A673 (cell line): ENCODE data around the gene B4GALNT1. TPM values are rescaled to one million over a fixed set of nuclear protein-coding genes. Genes with fewer than 3 reads are reported as not detected.

Source experiments
- BruUV-seq: library from RNA; stranded (reverse); fragments of 400-500 nt; replicated peaks from 2 replicates; lab custom pipeline; 2021; lab: Mats Ljungman, UMichigan
- CTCF ChIA-PET: fragments of 300-600 bp; sonication (Branson Sonifier 250); formaldehyde crosslinking; loops from one replicate; lab custom pipeline; 2022; ENCODE audit warnings: antibody characterized with exemption; lab: Charles Lee
- POLR2A ChIA-PET: fragments of 300-600 bp; sonication (Branson Sonifier 250); formaldehyde crosslinking; loops from one replicate; lab custom pipeline; 2022; ENCODE audit warnings: antibody characterized with exemption; ENCODE audit not compliant: low non-redundant PET; lab: Charles Lee
- DNase-seq: peaks from one replicate; pipeline ENCODE4 v3.0.0-alpha.2; 2015; ENCODE audit warnings: low spot score
- H3K27ac ChIP-seq: fragments of 200-600 bp; sonication (generic); 2 replicates; pipeline ENCODE4 v1.5.1; 2016; ENCODE audit warnings: mixed run types, low read depth, mild to moderate bottlenecking, mixed read lengths, antibody characterized with exemption, low read length; ENCODE audit not compliant: poor library complexity, severe bottlenecking
- H3K27me3 ChIP-seq: fragments of 200-600 bp; sonication (generic); replicated peaks from 2 replicates; pipeline ENCODE4 v1.6.1; 2017; ENCODE audit warnings: mixed run types, low read depth, mild to moderate bottlenecking, mixed read lengths, antibody characterized with exemption, low read length; ENCODE audit not compliant: insufficient read depth, poor library complexity
- H3K36me3 ChIP-seq: fragments of 200-600 bp; sonication (generic); 2 replicates; pipeline ENCODE4 v1.6.1; 2016; ENCODE audit warnings: mixed run types, mild to moderate bottlenecking, mixed read lengths, antibody characterized with exemption, low read length; ENCODE audit not compliant: insufficient read depth, poor library complexity, severe bottlenecking
- H3K4me1 ChIP-seq: fragments of 200-600 bp; sonication (generic); 2 replicates; pipeline ENCODE4 v1.6.1; 2017; ENCODE audit warnings: mixed run types, mild to moderate bottlenecking, mixed read lengths, antibody characterized with exemption, low read length; ENCODE audit not compliant: insufficient read depth, poor library complexity, severe bottlenecking
- H3K4me3 ChIP-seq: fragments of 200-600 bp; sonication (generic); 2 replicates; pipeline ENCODE4 v1.5.1; 2016; ENCODE audit warnings: low read depth, mixed run types, mild to moderate bottlenecking, mixed read lengths, low read length; ENCODE audit not compliant: poor library complexity, severe bottlenecking
- H3K9me3 ChIP-seq: fragments of 200-600 bp; sonication (generic); 2 replicates; pipeline ENCODE4 v1.6.1; 2016; ENCODE audit warnings: mixed run types, low read depth, mild to moderate bottlenecking, mixed read lengths, antibody characterized with exemption, low read length; ENCODE audit not compliant: poor library complexity, severe bottlenecking
- CTCF ChIP-seq: fragments of 300-800, 200-600 bp; sonication (generic); conservative IDR thresholded peaks from 2 replicates; pipeline ENCODE4 v1.5.1; 2017; ENCODE audit warnings: low read depth, mild to moderate bottlenecking, antibody characterized with exemption, low read length, moderate library complexity, mixed read lengths
- EZH2 ChIP-seq: fragments of 200-600 bp; sonication (generic); IDR thresholded peaks from 2 replicates; pipeline ENCODE4 v1.6.1; 2017; ENCODE audit warnings: borderline replicate concordance, low read depth, mild to moderate bottlenecking, mixed read lengths, antibody characterized with exemption, low read length; ENCODE audit not compliant: poor library complexity, severe bottlenecking
- intact Hi-C: fragments of 100-400 bp; cut with micrococcal nuclease; formaldehyde crosslinking; loops from one replicate; pipeline ENCODE4 v1.10.0; 2022; ENCODE audit not compliant: unreplicated experiment
- total RNA-seq: library from RNA; stranded (reverse); gene quantifications from 2 replicates; pipeline ENCODE4 v1.2.3, GENCODE V29; 2021

The B4GALNT1 gene
- total RNA-seq, 1 experiment from 2014 or later: 34.5 TPM

DNA sequence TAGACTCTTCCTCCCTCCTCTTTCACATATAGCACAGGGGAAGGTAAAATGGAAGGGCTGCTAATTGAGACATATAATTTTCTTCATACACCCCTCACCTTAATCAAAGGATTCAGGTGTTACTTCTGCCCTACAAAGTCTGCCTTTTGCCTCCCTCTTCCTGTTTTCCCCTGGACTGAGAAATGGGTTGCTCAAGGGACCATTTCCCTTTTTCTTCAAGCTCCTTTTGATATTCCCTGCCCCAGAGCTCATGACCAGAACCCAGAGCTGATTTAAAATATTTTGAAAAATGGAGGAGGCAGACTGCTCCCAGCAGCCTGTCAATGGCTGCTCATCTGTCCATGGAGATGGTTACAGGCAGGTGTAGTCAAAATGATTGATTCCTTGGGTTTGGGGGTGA is 48.3 kb downstream of the B4GALNT1 start:
- TF ChIP-seq EZH2 (no peak), CTCF (no peak)
- Histone ChIP-seq H3K4me3 (no peak overlapping the region), H3K27ac (no peak overlapping the region), H3K4me1 (no peaks in the 10 kb centered on the region), H3K27me3 (peaks cover 4% of the 10 kb centered on the region), H3K36me3 (no peaks in the 10 kb centered on the region), H3K9me3 (no peaks in the 10 kb centered on the region)
- intact Hi-C loops: loop anchor here (5.0 kb wide), 1 partner anchor 143 kb away; no protein-coding TSS in a partner anchor
- POLR2A ChIA-PET: no interaction called here
- CTCF ChIA-PET: interaction anchor here (0.6 to 1.2 kb wide), 5 partner anchors 17 to 1077 kb away, joined by 3 to 4 read pairs (median 3); partner anchors contain the start of gene ARHGEF25
- no TSS peak for BruUV-seq
- no peak for DNase-seq

- no peak for TF ChIP-seq EZH2
- TF ChIP-seq CTCF: no peak
- intact Hi-C loops: loop anchor here (5.0 kb wide), 1 partner anchor 143 kb away; no protein-coding TSS in a partner anchor
- Histone ChIP-seq H3K9me3 (no peaks in the 10 kb centered on the region), H3K36me3 (no peaks in the 10 kb centered on the region), H3K4me1 (no peaks in the 10 kb centered on the region), H3K27me3 (peaks cover 4% of the 10 kb centered on the region), H3K27ac (no peak overlapping the region), H3K4me3 (no peak overlapping the region)
- BruUV-seq: no TSS peak
- ChIA-PET POLR2A (no interaction called here), CTCF (interaction anchor here (0.9 to 1.6 kb wide), 7 partner anchors 13 to 47 kb away, joined by 3 to 5 read pairs (median 4); partner anchors contain the start of gene ARHGEF25)
- DNase-seq: no peak
These were observed 49.0 kb downstream of the B4GALNT1 start for GRCh38 chr12:57584050-57584449.

DNA sequence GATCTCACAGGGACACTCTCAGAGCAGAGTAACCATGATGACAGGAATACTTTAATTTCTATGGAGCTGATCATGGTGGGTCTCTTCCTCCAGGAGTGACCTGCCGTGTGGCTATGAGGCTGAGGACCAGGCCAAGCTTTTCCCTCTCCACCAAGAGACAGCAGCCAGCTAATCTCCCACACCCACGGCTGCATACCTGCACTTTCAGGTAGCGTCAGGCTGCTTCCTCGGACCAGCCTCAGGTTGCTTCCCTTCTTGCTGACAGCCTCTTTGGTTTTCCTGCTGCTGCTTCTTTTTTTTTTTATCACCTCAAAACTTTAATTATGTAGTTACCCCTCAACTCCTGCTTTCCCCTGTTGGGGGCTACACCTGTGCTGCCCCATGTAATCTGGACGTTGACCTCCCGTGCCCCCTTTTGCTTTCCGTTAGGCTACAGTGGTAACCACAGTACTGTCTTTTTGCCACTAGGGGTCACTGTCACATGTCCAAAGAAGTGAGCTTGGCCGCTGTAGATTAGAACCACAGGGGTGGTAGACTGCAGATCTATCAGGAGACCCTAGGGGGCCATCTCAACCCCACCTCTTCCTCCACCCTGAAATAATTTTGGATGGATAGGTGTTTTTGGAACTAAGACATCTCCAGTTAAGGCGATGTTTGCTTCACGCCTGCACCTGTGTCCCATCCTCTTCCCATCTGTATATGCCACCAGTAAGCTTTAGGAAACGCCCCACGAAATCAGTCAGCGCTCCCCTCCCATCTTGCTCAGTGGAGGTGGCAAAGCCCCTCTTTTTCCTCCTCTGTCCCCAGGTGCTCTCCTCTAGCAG is 49.8 kb downstream of the B4GALNT1 start:
- TF ChIP-seq EZH2: no peak
- TF ChIP-seq CTCF: peak; percentile 98
- Histone ChIP-seq H3K4me1 (no peaks in the 10 kb centered on the region), H3K27me3 (peaks cover 4% of the 10 kb centered on the region), H3K9me3 (no peaks in the 10 kb centered on the region), H3K4me3 (no peak overlapping the region), H3K27ac (no peak overlapping the region), H3K36me3 (no peaks in the 10 kb centered on the region)
- peak; percentile 91 for DNase-seq
- intact Hi-C loops: loop anchor here (1.0 to 5.0 kb wide), 2 partner anchors 38 to 144 kb away; no protein-coding TSS in a partner anchor
- CTCF ChIA-PET: interaction anchor here (0.5 to 1.6 kb wide), 20 partner anchors 8 to 154 kb away, joined by 3 to 13 read pairs (median 4); partner anchors contain the start of genes B4GALNT1 and OS9
- no TSS peak for BruUV-seq
- POLR2A ChIA-PET: no interaction called here
